GM15510 (cell line): ENCODE data around the gene DNAJB5.

Experiments
- POLR2A ChIP-seq: IDR thresholded peaks from 3 replicates; pipeline ENCODE4 v1.6.1; 2011; ENCODE audit warnings: borderline replicate concordance; ENCODE audit not compliant: insufficient read length; ENCODE audit errors: extremely low read depth

DNAJB5 gene

GRCh38 chr9:34992376-34992951 is 2.9 kb downstream of the DNAJB5 start:
- TF ChIP-seq POLR2A, result no peak

- no peak for TF ChIP-seq POLR2A
These were observed 4.1 kb downstream of the DNAJB5 start for GRCh38 chr9:34993502-34994259.

- TF ChIP-seq POLR2A, result no peak
These were observed 4.8 kb downstream of the DNAJB5 start for GRCh38 chr9:34994260-34994899.

- TF ChIP-seq POLR2A, result no peak
These were observed 5.5 kb downstream of the DNAJB5 start for GRCh38 chr9:34994900-34995669.

GRCh38 chr9:34995670-34996060 is 6.1 kb downstream of the DNAJB5 start:
- TF ChIP-seq POLR2A, result no peak

- no peak for TF ChIP-seq POLR2A
These were observed 6.8 kb downstream of the DNAJB5 start for GRCh38 chr9:34996181-34996904.

- no peak for TF ChIP-seq POLR2A
These were observed 7.3 kb downstream of the DNAJB5 start for GRCh38 chr9:34996905-34997279.

DNA sequence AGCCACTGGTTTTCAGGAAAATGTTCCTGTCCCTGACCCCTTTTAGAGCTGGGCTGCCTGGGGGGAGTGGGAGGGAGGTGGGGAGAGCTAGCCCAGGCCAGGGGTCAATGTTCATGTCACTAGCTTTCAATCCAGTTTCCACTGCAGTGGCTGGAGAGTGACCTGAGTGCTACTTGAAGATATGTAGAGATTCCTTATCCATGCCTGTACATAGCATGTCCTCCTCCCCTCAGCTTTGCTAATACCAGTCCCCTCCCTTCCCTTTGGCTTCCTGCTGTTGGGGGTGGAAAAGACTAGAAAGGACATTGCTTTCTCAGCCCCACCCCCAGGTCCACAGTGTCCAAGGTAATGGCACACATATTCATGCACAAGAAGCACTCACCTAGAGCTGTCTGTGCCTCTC is 7.8 kb downstream of the DNAJB5 start:
- no peak for TF ChIP-seq POLR2A

DNA sequence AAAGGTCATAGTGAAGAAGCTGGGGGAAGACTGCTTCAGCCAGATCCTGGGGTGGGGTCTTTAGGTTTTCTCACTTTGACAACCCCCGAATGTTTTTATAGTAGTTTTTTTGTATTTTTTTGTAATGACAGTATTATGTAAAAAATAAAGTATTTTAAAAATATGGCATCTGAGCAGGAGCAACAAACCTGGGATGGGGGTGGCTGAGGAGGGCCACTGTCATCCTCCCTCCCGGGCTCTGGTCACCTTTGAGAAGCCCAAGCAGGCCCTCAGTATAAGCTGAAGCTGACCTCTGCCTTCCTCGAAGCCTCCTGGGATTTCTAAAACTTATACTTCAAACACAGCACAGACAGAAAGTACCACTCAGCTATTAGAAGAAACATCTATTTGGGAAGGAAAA is 8.7 kb downstream of the DNAJB5 start:
- no peak for TF ChIP-seq POLR2A

GRCh38 chr9:34999576-34999975 is 10.0 kb downstream of the DNAJB5 start:
- TF ChIP-seq POLR2A, result no peak

- no peak for TF ChIP-seq POLR2A
These were observed 11.2 kb downstream of the DNAJB5 start for GRCh38 chr9:35000535-35001284.

DNA sequence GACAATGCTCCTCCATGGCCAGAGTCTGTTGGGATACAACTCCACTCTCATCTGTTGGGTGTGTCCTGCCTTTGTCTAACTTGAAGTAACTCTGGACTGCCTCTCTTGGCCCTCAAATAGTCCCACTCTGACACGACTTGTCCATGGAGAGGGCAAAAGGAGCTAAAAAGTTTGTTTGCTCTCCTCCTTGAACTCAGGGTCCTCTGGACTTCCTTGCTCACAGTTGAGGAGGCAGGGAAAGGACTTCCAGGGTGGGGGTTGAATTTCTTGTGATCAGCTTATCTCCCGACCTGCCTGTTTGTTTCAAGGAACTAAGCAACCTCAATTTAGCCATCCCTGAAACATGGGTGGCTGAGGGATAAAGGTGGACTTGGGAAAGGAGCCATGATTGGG is 11.7 kb downstream of the DNAJB5 start:
- no peak for TF ChIP-seq POLR2A

- no peak for TF ChIP-seq POLR2A
These were observed 12.4 kb downstream of the DNAJB5 start for GRCh38 chr9:35001803-35002502.
